ENCODE measurements around the gene TEAD3.
"Not testable (repeated sequence)": the region's sequence is repeated elsewhere in the genome, so short reads cannot be mapped to it uniquely, and the experiment has no call there.

TEAD3 gene
- long read RNA-seq, donor 1, partial matches to known transcripts = 0 of 7 reads
- long read RNA-seq, donor 1, other reads (novel, unspliced or antisense) = 7 of 7 reads
- long read RNA-seq, donor 2, partial matches to known transcripts = 0 of 6 reads
- long read RNA-seq, donor 2, other reads (novel, unspliced or antisense) = 6 of 6 reads
- long read RNA-seq, donor 3, partial matches to known transcripts = 0 of 6 reads
- long read RNA-seq, donor 3, other reads (novel, unspliced or antisense) = 6 of 6 reads
- long read RNA-seq, donor 4 = 0 reads
- long read RNA-seq, donor 5, partial matches to known transcripts = 0 of 10 reads
- long read RNA-seq, donor 5, other reads (novel, unspliced or antisense) = 10 of 10 reads
- long read RNA-seq, donor 6, partial matches to known transcripts = 12 of 12 reads
- long read RNA-seq, donor 6, other reads (novel, unspliced or antisense) = 0 of 12 reads
- long read RNA-seq, donor 7, partial matches to known transcripts = 5 of 14 reads
- long read RNA-seq, donor 7, other reads (novel, unspliced or antisense) = 9 of 14 reads
- long read RNA-seq, donor 8 = 0 reads

- DNase-seq = no peak
Measured at GRCh38 chr6:35496841-35497570, at the start of gene TEAD3. Gene TEAD3, minus strand, starts transcription at chr6:35497079.

- no peak for DNase-seq
Measured at GRCh38 chr6:35544769-35545361, 48.0 kb upstream of the TEAD3 start.

GRCh38 chr6:35543459-35544193 is 46.7 kb upstream of the TEAD3 start:
- DNase-seq = no peak

GRCh38 chr6:35541836-35542235 is 45.0 kb upstream of the TEAD3 start:
- DNase-seq = no peak

- DNase-seq = no peak
Measured at GRCh38 chr6:35539223-35539622, 42.3 kb upstream of the TEAD3 start.

- not testable (repeated sequence) for DNase-seq
Measured at GRCh38 chr6:35535847-35536246, 39.0 kb upstream of the TEAD3 start.

GRCh38 chr6:35534407-35535170 is 37.7 kb upstream of the TEAD3 start:
- no peak for DNase-seq

GRCh38 chr6:35533981-35534380 is 37.1 kb upstream of the TEAD3 start:
- no peak for DNase-seq

GRCh38 chr6:35532126-35532525 is 35.2 kb upstream of the TEAD3 start:
- DNase-seq = no peak

GRCh38 chr6:35524380-35525020 is 27.6 kb upstream of the TEAD3 start:
- DNase-seq = no peak

- peak; percentile 72 for DNase-seq
Measured at GRCh38 chr6:35522660-35523658, 26.1 kb upstream of the TEAD3 start.

GRCh38 chr6:35522151-35522550 is 25.3 kb upstream of the TEAD3 start:
- DNase-seq = no peak

- DNase-seq = no peak
Measured at GRCh38 chr6:35521235-35521634, 24.4 kb upstream of the TEAD3 start.

- no peak for DNase-seq
Measured at GRCh38 chr6:35519313-35520015, 22.6 kb upstream of the TEAD3 start.

GRCh38 chr6:35518566-35519312 is 21.9 kb upstream of the TEAD3 start:
- no peak for DNase-seq

- DNase-seq = not testable (repeated sequence)
Measured at GRCh38 chr6:35517978-35518377, 21.1 kb upstream of the TEAD3 start.

- DNase-seq = no peak
Measured at GRCh38 chr6:35516712-35517111, 19.8 kb upstream of the TEAD3 start.

- not testable (repeated sequence) for DNase-seq
Measured at GRCh38 chr6:35515939-35516338, 19.1 kb upstream of the TEAD3 start.
